GM19193 (cell line): ENCODE measurements around the gene BAAT.

ENCODE experiments used
- POLR2A ChIP-seq: IDR thresholded peaks from 4 replicates; pipeline ENCODE4 v1.6.1; 2011; ENCODE audit not compliant: insufficient read depth, insufficient read length; ENCODE audit errors: extremely low read depth

Gene BAAT

GRCh38 chr9:101376111-101376848 lies 8.5 kb downstream of the BAAT start:
- no peak for TF ChIP-seq POLR2A

GRCh38 chr9:101375546-101375945 lies 9.3 kb downstream of the BAAT start:
- no peak for TF ChIP-seq POLR2A

GRCh38 chr9:101372327-101373118 lies 12.3 kb downstream of the BAAT start:
- TF ChIP-seq POLR2A: no peak

- TF ChIP-seq POLR2A: no peak
Measured at GRCh38 chr9:101371813-101372212, 13.0 kb downstream of the BAAT start.

GRCh38 chr9:101369884-101370531 lies 14.8 kb downstream of the BAAT start:
- TF ChIP-seq POLR2A: no peak

- TF ChIP-seq POLR2A: no peak
Measured at GRCh38 chr9:101369286-101369685, 15.5 kb downstream of the BAAT start.

- TF ChIP-seq POLR2A: no peak
Measured at GRCh38 chr9:101367323-101367722, 17.5 kb downstream of the BAAT start.

- TF ChIP-seq POLR2A: no peak
Measured at GRCh38 chr9:101366038-101366756, 18.6 kb downstream of the BAAT start.

- no peak for TF ChIP-seq POLR2A
Measured at GRCh38 chr9:101365181-101365580, 19.6 kb downstream of the BAAT start.

- no peak for TF ChIP-seq POLR2A
Measured at GRCh38 chr9:101362450-101362849, 22.4 kb downstream of the BAAT start.

GRCh38 chr9:101360647-101361046 lies 24.2 kb downstream of the BAAT start:
- TF ChIP-seq POLR2A: no peak

GRCh38 chr9:101359679-101360078 lies 25.1 kb downstream of the BAAT start:
- no peak for TF ChIP-seq POLR2A

- TF ChIP-seq POLR2A: no peak
Measured at GRCh38 chr9:101356619-101357018, 28.2 kb downstream of the BAAT start.

- TF ChIP-seq POLR2A: no peak
Measured at GRCh38 chr9:101354765-101355708, 29.8 kb downstream of the BAAT start.
